ENCODE results near the gene PEX6. TPM values are rescaled to one million over a fixed set of nuclear protein-coding genes. Genes with fewer than 3 reads are reported as not detected.

The PEX6 gene
- total RNA-seq, 2 experiments from 2014 or later: 23.8 to 24.7 TPM

DNA sequence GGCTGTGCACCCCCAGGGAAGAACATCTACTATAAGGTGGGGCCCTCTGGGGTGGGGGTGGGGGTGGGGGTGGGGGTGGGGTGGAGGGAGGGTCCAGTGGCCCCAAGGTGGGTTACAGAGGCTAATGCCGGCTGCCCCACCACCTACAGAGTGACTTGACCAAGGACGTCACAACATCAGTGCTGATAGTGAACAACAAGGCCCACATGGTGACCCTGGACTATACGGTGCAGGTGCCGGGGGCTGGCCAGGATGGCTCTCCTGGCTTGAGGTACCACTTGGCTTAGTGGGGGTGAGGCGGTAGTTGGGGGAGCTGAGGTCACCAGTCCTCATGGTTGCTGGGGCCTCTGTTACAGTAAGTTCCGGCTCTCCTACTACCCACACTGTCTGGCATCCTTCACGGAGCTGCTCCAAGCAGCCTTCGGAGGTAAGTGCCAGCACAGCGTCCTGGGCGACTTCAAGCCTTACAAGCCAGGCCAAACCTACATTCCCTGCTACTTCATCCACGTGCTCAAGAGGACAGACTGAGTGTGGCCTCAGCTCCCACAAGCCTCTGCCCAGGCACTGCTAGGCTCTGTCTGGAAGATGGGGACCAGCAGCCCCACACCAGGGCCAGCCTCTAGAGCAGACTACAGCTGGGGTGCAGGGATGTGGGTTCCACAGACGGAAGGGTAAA, 15.7 kb downstream of the PEX6 start:
- Histone ChIP-seq H3K9me3 (ENCODE audit: low read length) (no peaks in the 10 kb centered on the region), H3K27ac (ENCODE audit: low read depth, low read length, poor library complexity, severe bottlenecking) (no peak overlapping the region), H4K20me1 (ENCODE audit: insufficient read depth, low read length) (no peaks in the 10 kb centered on the region), H3K79me2 (ENCODE audit: insufficient read depth, low read depth, low read length) (no peaks in the 10 kb centered on the region), H3K9me2 (ENCODE audit: insufficient read depth, low read length) (no peaks in the 10 kb centered on the region), H3K36me3 (ENCODE audit: insufficient read depth, low read length) (peaks cover 13% of the 10 kb centered on the region; the same call in 1 of the 2 replicates), H2AFZ (ENCODE audit: low read length) (no peak overlapping the region), H3K4me1 (ENCODE audit: insufficient read depth, low read length, poor library complexity, severe bottlenecking) (no peaks in the 10 kb centered on the region), H3K4me3 (ENCODE audit: low read depth, low read length, poor library complexity, severe bottlenecking) (no peak overlapping the region), H3K4me2 (ENCODE audit: low read length) (no peak overlapping the region)
- no TSS peak for BruUV-seq (replicated peaks)
- DNase-seq (ENCODE audit: low spot score): no peak
- intact Hi-C loops (cut with micrococcal nuclease; ENCODE audit: unreplicated experiment): loop anchor here (1.0 kb wide), 1 partner anchor 62 kb away; no protein-coding TSS in a partner anchor
- POLR2A ChIA-PET: no interaction called here
- CTCF ChIA-PET (ENCODE audit: unreplicated experiment): no interaction called here
- no peak for TF ChIP-seq EZH2phosphoT487 (IDR thresholded peaks at IDR 0.05; ENCODE audit: borderline replicate concordance, low read depth, low read length)

DNA sequence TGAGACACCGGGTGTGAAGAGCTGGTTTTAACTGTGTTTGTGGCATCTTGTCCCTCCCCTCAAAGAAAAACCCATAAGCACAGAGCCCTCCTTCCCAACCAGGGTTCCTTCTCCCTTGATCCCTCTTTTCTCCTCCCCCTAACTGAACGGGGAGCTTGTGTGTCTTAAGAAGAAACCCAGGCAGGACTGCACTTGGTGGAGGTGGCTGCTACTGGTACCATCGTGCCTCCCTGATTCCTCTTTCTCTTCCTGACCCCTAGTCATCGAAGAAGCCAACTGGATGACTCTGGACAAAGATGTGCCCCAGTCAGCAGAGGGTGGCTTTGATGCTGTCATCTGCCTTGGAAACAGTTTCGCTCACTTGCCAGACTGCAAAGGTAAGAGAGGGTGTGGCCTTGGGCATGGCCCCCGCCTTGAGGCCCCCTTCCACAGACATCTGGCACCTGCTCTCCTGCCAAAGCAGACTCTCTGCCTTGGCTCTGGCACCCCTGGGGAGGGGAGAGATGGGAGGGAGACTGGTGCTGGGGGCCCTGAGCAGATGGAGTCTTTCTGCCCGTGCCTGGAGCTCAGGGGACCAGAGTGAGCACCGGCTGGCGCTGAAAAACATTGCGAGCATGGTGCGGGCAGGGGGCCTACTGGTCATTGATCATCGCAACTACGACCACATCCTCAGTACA, 16.3 kb downstream of the PEX6 start:
- Histone ChIP-seq H2AFZ (ENCODE audit: low read length) (no peak overlapping the region), H3K4me2 (ENCODE audit: low read length) (no peak overlapping the region), H3K4me3 (ENCODE audit: low read depth, low read length, poor library complexity, severe bottlenecking) (no peak overlapping the region), H4K20me1 (ENCODE audit: insufficient read depth, low read length) (no peaks in the 10 kb centered on the region), H3K4me1 (ENCODE audit: insufficient read depth, low read length, poor library complexity, severe bottlenecking) (no peaks in the 10 kb centered on the region), H3K27ac (ENCODE audit: low read depth, low read length, poor library complexity, severe bottlenecking) (no peak overlapping the region), H3K36me3 (ENCODE audit: insufficient read depth, low read length) (peaks cover 9% of the 10 kb centered on the region; the same call in 1 of the 2 replicates), H3K79me2 (ENCODE audit: insufficient read depth, low read depth, low read length) (no peaks in the 10 kb centered on the region), H3K9me2 (ENCODE audit: insufficient read depth, low read length) (no peaks in the 10 kb centered on the region), H3K9me3 (ENCODE audit: low read length) (no peaks in the 10 kb centered on the region)
- no peak for TF ChIP-seq EZH2phosphoT487 (IDR thresholded peaks at IDR 0.05; ENCODE audit: borderline replicate concordance, low read depth, low read length)
- TF ChIP-seq, protein P1, sequence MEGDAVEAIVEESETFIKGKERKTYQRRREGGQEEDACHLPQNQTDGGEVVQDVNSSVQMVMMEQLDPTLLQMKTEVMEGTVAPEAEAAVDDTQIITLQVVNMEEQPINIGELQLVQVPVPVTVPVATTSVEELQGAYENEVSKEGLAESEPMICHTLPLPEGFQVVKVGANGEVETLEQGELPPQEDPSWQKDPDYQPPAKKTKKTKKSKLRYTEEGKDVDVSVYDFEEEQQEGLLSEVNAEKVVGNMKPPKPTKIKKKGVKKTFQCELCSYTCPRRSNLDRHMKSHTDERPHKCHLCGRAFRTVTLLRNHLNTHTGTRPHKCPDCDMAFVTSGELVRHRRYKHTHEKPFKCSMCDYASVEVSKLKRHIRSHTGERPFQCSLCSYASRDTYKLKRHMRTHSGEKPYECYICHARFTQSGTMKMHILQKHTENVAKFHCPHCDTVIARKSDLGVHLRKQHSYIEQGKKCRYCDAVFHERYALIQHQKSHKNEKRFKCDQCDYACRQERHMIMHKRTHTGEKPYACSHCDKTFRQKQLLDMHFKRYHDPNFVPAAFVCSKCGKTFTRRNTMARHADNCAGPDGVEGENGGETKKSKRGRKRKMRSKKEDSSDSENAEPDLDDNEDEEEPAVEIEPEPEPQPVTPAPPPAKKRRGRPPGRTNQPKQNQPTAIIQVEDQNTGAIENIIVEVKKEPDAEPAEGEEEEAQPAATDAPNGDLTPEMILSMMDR (conservative IDR thresholded peaks at IDR 0.05; ENCODE audit: low read length): no peak
- ChIA-PET CTCF (ENCODE audit: unreplicated experiment) (no interaction called here), POLR2A (no interaction called here)
- intact Hi-C loops (cut with micrococcal nuclease; ENCODE audit: unreplicated experiment): loop anchor here (1.0 kb wide), 1 partner anchor 61 kb away; no protein-coding TSS in a partner anchor
- no TSS peak for BruUV-seq (replicated peaks)
- DNase-seq (ENCODE audit: low spot score): no peak

DNA sequence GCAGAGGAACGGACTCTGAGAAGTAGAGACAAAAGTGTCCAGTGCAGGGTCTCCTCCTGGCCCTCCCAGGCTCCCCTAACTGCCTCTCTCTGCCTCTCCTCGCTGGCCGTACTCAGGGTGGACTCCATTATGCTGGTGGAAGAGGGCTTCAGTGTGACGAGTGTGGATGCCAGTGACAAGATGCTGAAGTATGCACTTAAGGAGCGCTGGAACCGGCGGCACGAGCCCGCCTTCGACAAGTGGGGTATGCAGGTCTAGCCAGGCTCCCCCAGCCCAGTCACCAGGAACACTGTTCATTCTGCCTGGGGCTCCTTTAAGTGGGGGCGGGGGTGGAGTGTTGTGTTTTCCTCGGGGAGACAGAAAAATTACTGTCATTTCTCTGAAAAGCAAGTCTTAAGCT, 16.9 kb downstream of the PEX6 start:
- no peak for DNase-seq (ENCODE audit: low spot score)
- intact Hi-C loops (cut with micrococcal nuclease; ENCODE audit: unreplicated experiment): no loop called here
- H4K20me1 ChIP-seq (ENCODE audit: insufficient read depth, low read length): no peaks in the 10 kb centered on the region
- H3K4me2 ChIP-seq (ENCODE audit: low read length): no peak overlapping the region
- no peaks in the 10 kb centered on the region for H3K4me1 ChIP-seq (ENCODE audit: insufficient read depth, low read length, poor library complexity, severe bottlenecking)
- no peak overlapping the region for H3K4me3 ChIP-seq (ENCODE audit: low read depth, low read length, poor library complexity, severe bottlenecking)
- TF ChIP-seq, protein P1 (conservative IDR thresholded peaks at IDR 0.05; ENCODE audit: low read length): no peak
- no peak for TF ChIP-seq EZH2phosphoT487 (IDR thresholded peaks at IDR 0.05; ENCODE audit: borderline replicate concordance, low read depth, low read length)
- ChIA-PET CTCF (ENCODE audit: unreplicated experiment) (no interaction called here), POLR2A (no interaction called here)
- BruUV-seq (replicated peaks): no TSS peak
- no peaks in the 10 kb centered on the region for H3K9me2 ChIP-seq (ENCODE audit: insufficient read depth, low read length)
- no peak overlapping the region for H3K27ac ChIP-seq (ENCODE audit: low read depth, low read length, poor library complexity, severe bottlenecking)
- H3K36me3 ChIP-seq (ENCODE audit: insufficient read depth, low read length): peaks cover 9% of the 10 kb centered on the region; the same call in 1 of the 2 replicates
- no peak overlapping the region for H2AFZ ChIP-seq (ENCODE audit: low read length)
- no peaks in the 10 kb centered on the region for H3K79me2 ChIP-seq (ENCODE audit: insufficient read depth, low read depth, low read length)
- no peaks in the 10 kb centered on the region for H3K9me3 ChIP-seq (ENCODE audit: low read length)
